Posterior vena cava (tissue), 2 donors: ENCODE data around the gene SLFNL1. TPM values are rescaled to one million over a fixed set of nuclear protein-coding genes. Genes with fewer than 3 reads are reported as not detected.
A peak's percentile ranks its signal among the peaks of the same experiment; 100 is the strongest.

Source experiments
- DNase-seq: peaks from one replicate; pipeline ENCODE4 v3.0.0-alpha.2; 2020; ENCODE audit warnings: low spot score
- intact Hi-C, 2 donors: fragments of 100-400 bp; cut with DNase I; formaldehyde crosslinking; loops; one replicate each; pipeline versions ENCODE4 v1.14.1 to v1.14.2; 2022 to 2023
- total RNA-seq, 2 donors: library from RNA; stranded (reverse); fragmentation: NEBNext Ultra II Directional; extraction: Animal tissue kit (Norgen Biotek cat#: 25700); gene quantifications; one replicate each; pipeline ENCODE4 v1.2.1, GENCODE V29; 2021
- donor health status: DM: yes; HTN: yes; CAD: no.
- donor health status: DM: yes; HTN: yes; CAD: no.

SLFNL1 gene
- total RNA-seq, 2 donors from 2014 or later, result 0.14 to 0.38 TPM

GRCh38 chr1:40998668-40999067, 22.9 kb downstream of the SLFNL1 start:
- DNase-seq, result no peak
- intact Hi-C loops, result no loop called here

GRCh38 chr1:40997096-40997495, 24.4 kb downstream of the SLFNL1 start:
- intact Hi-C loops, result loop anchor here in 1 of 2 donors (1.0 kb wide), 1 partner anchor 14 kb away; no protein-coding TSS in a partner anchor
- DNase-seq, result no peak

- no peak for DNase-seq
- intact Hi-C loops, result no loop called here
Measured at GRCh38 chr1:40989066-40989465, 32.5 kb downstream of the SLFNL1 start.

DNA sequence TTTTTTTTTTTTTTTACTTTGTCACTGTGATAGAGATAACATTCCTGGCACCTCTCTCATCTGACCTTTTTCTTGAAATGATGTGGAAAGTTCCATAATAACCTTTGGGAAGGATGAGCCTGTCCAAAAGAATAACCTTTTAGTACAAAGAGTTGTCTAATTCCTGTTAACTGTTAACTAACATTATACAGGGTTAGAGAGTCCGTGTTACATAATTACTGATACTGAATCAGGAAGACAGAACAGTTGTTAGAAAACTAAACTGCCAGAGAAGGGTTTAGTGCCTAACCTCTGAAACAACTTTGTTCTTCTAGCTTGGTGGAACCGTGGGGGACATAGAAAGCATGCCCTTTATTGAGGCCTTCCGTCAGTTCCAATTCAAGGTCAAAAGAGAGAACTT, 33.2 kb downstream of the SLFNL1 start:
- intact Hi-C loops, result no loop called here
- no peak for DNase-seq

DNA sequence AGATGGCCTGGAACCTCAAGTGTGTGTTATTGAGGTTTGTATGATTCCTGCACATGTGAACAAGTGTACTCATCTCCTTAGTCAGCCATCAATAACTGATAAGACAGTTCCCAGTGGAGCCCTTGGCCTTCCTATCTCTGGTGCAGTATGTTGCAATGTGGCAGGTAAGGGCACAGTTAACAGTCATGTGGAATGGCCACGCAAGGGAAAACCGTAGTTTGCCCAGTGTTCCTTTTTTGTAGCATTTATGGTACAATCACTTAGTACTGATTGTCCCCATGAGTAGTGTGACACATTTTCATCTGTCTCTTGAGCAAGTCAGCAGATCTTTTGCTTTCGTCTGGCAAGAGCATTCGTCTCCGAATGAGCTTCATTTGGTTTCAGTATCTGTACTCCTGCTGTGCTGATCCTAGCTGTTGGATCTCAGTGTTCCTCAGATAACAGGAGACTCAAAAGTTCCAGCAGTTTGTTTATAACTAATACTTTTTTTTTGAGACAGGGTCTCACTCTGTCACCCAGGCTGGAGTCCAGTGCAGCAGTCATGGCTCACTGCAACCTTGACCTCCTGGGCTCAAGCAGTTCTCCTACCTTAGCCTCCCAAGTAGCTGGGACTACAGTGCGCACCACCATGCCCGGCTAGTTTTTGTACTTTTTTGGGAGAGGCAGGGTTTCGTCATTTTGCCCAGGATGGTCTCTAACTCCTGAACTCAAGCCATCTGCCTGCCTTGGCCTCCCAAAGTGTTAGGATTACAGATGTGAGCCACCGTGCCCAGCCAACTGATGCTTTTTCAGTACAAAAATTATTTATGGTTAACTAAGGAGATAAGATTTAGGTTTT, 33.9 kb downstream of the SLFNL1 start:
- intact Hi-C loops, result no loop called here
- DNase-seq, result peak; percentile 78

- intact Hi-C loops, result no loop called here
- no peak for DNase-seq
Measured at GRCh38 chr1:40986956-40987355, 34.6 kb downstream of the SLFNL1 start.

GRCh38 chr1:40986328-40986783, 35.2 kb downstream of the SLFNL1 start:
- no peak for DNase-seq
- intact Hi-C loops, result no loop called here

DNA sequence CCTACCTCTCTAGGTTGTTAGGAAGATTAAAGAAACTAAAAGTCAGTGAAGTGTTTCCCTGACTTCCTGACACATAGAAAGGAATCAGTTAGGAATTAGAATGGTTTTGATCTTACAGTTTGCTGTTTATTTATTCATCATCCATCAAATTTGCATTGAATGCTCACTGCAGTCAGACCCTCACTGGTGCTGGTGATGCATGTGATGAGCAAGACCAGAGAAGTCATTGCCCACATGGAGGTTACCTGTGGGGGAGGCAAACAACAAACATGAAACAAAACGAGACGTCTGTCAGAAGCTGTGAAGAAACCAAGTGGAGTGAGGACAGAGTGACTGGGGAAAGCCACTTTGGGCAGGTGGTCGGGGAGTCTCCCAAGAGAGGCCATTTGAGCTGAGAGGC, 35.6 kb downstream of the SLFNL1 start:
- intact Hi-C loops, result no loop called here
- no peak for DNase-seq

GRCh38 chr1:40985161-40985560, 36.4 kb downstream of the SLFNL1 start:
- intact Hi-C loops, result no loop called here
- DNase-seq, result no peak

- DNase-seq, result no peak
- intact Hi-C loops, result no loop called here
Measured at GRCh38 chr1:40984531-40984930, 37.0 kb downstream of the SLFNL1 start.

DNA sequence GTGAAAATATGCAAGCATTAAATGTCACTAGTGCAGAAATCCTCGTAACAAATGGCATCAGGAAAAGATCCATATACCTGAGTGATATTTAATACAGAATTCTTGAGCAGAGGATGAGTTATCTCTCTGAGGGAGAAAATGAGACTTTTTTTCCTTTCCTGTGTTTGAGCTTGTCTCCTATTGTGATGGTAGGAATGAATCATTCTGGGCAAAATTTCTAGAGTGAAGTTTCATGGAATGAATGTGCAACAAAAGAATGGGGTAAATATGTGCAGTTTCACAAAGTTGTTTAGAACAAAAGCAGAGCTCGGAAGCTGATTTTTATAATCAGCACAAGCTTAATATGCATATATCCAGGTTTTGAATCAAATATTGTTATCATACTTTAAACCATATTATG, 37.5 kb downstream of the SLFNL1 start:
- intact Hi-C loops, result no loop called here
- no peak for DNase-seq

- intact Hi-C loops, result loop anchor here in 1 of 2 donors (1.0 kb wide), 1 partner anchor 14 kb away; no protein-coding TSS in a partner anchor
- DNase-seq, result no peak
Measured at GRCh38 chr1:40983286-40983685, 38.2 kb downstream of the SLFNL1 start.

DNA sequence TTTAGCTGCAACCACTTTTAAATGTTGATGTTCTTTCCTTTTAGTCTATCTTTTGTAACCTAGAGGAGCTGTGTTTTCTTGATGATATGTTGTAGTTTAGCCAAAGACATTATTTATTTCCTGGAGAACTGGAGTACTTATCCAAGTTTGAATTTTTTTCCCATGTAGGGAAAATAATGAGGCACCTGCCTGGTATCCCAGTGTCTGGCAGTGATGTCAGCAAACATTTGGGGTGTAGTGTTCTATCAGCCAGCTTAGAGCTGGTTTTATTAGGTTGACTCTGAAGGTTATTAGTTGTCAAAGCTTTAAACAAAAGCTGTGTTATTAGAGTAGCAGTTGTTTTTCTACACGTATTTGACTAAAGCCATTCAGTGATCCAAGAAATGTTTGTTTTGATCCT, 38.8 kb downstream of the SLFNL1 start:
- intact Hi-C loops, result loop anchor here in 1 of 2 donors (1.0 kb wide), 1 partner anchor 15 kb away; no protein-coding TSS in a partner anchor
- DNase-seq, result no peak

- intact Hi-C loops, result no loop called here
- DNase-seq, result no peak
Measured at GRCh38 chr1:40981691-40982448, 39.7 kb downstream of the SLFNL1 start.

GRCh38 chr1:40980453-40981121, 40.9 kb downstream of the SLFNL1 start:
- DNase-seq, result peak; percentile 84
- intact Hi-C loops, result no loop called here

GRCh38 chr1:40980068-40980452, 41.5 kb downstream of the SLFNL1 start:
- DNase-seq, result no peak
- intact Hi-C loops, result no loop called here

GRCh38 chr1:40979241-40980067, 42.1 kb downstream of the SLFNL1 start, which contains the start of gene CTPS1:
Gene CTPS1, plus strand, starts transcription at chr1:40979696. Its CDS starts 3,595 bp downstream, at chr1:40983291.
- DNase-seq, result peak; percentile 98
- intact Hi-C loops, result no loop called here

DNA sequence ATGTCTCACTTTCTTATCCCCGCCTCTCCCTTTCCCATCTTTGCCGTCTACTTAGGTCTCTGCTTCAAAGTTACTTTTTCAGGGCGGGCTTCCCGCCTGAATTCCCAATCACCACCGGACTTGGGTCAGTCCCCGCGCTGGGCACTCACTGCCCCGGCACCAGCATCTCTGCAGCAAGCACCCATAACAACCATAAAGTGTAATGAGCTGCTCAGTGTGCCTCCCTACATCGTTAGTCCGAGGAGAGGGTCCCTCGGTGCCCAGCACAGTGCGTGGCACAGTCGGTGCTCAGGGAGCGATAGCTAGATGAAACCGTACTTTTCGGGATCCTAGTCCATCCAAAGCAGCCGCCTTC, 42.7 kb downstream of the SLFNL1 start:
- DNase-seq, result no peak
- intact Hi-C loops, result no loop called here

DNA sequence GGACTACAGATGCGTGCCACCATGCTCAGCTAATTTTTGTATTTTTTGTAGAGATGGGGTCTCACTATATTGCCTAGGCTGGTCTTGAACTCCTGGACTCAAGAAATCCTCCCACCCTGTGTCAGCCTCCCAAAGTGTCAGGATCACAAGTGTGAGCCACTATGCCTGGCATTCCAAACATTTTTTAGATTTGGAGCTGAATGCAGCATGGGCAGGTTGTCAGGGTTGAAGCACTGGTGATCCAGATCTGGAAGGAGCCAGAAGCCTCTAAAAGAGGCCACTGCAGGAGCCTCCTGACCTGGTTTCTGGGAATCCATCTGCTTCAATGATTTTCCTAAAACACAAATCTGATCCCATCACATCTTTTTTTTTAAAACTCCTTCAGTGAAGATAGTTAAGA, 43.8 kb downstream of the SLFNL1 start:
- intact Hi-C loops, result no loop called here
- no peak for DNase-seq
